Transverse colon (tissue), 3 donors: ENCODE data around the gene POLR1D.

Experiments
- CTCF ChIP-seq, 5 experiments: fragments of 200-600 bp in 3 of 5; fragments of 450-650 bp in 2 of 5; sonication (generic) in 3 of 5; IDR thresholded peaks; 1 replicate in 2 of 5; 2 replicates in 3 of 5; pipeline ENCODE4 v1.5.1; 2016 to 2017; ENCODE audit warnings: antibody characterized with exemption in 5 of 5, inconsistent platforms in 3 of 5, mild to moderate bottlenecking in 2 of 5, moderate library complexity in 1 of 5
- POLR2A ChIP-seq: fragments of 450-650 bp; IDR thresholded peaks from one replicate; pipeline ENCODE4 v1.6.1; 2016; ENCODE audit warnings: antibody characterized with exemption, mild to moderate bottlenecking, moderate library complexity

DNA sequence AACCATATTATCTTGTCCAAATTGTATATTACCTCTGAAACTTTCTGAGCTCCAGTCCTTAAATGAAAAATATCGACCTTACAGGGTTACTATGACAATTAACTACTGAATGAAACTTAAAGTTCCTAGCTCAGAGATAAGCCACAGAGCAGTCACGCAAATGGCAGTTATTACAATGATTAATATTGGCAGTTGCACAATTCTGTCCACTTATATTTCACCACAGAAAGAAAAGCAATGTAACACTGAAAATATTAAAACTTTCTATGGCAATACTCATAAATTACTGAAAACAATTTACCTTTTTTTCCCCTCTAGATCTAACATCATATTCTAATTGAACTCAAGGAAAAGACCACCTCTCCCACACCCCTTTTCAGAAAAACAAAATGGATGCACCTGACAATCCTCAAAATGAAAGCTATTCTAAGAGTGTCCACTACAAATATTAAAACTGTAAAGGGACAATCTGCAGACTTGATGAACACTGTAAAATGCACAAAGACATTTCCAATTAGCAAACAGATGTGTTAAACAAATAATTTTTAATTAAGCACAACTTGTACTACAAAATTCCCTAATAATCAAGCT lies 16.0 kb upstream of the POLR1D start:
- no peak for TF ChIP-seq CTCF (IDR thresholded peaks at IDR 0.05)
- TF ChIP-seq POLR2A: no peak
